ENCODE data around the gene SCN5A. TPM values are rescaled to one million over a fixed set of nuclear protein-coding genes. Genes with fewer than 3 reads are reported as not detected.

The SCN5A gene
- total and polyA plus RNA-seq, 2 donors (not counting 1 experiment from before 2014, with no cell fraction given): 0.20 to 0.37 TPM

DNA sequence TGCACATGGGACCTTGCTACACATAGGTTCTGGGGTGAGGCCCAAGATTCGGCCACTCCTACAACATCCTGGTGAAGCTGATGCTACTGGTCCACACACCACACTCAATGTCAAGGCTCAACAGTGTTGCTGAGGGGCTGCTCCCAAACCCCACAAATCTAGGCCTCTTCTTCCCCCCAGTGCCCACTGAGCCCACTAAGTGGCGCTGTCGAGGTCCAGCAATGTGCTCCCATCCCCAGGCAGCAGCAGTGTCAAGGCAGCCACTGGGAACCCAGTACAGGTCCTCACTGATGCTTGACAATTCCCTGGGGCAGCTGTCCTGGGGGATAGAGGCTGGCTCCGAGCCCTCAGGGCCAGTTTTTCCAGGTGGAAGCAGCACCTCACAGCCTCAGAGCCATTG, 21.5 kb downstream of the SCN5A start:
- intact Hi-C loops (cut with micrococcal nuclease): no loop called here
- H3K79me2 ChIP-seq (ENCODE audit: control insufficient read depth, insufficient read depth, low read length): no peaks in the 10 kb centered on the region
- H3K27me3 ChIP-seq (replicated peaks in 1 of 4; ENCODE audit: control extremely low read depth in 1 of 4, control insufficient read depth in 3 of 4, insufficient read depth in 4 of 4, low read length in 3 of 4): no peaks in the 10 kb centered on the region
- TF ChIP-seq EZH2 (IDR thresholded peaks at IDR 0.05; ENCODE audit: borderline replicate concordance, insufficient read depth, low read depth, low read length, poor library complexity, severe bottlenecking) (no peak), CTCF (IDR thresholded peaks at IDR 0.05) (no peak)
- no peak overlapping the region for H3K4me3 Mint-ChIP-seq
- no peak overlapping the region for H3K4me3 ChIP-seq (ENCODE audit: control extremely low read depth in 1 of 5, extremely low read depth in 1 of 5, insufficient read depth in 1 of 5, low read depth in 2 of 5, low read length in 4 of 5)
- H3K9me3 ChIP-seq (ENCODE audit: control extremely low read depth in 1 of 3, control insufficient read depth in 2 of 3, insufficient read depth in 1 of 3, low read length in 2 of 3): peaks cover 0 to 11% (median 0%) of the 10 kb centered on the region in 3 donors
- H3K4me1 Mint-ChIP-seq: no peaks in the 10 kb centered on the region
- H4K20me1 ChIP-seq (ENCODE audit: control insufficient read depth, insufficient read depth, low read length, poor library complexity, severe bottlenecking): no peaks in the 10 kb centered on the region
- H3K27ac Mint-ChIP-seq: no peak overlapping the region
- WGBS (ENCODE audit: insufficient coverage): 60% methylated on average over 4 of the region's 4 CpGs
- no peak overlapping the region for H2AFZ ChIP-seq (ENCODE audit: insufficient read depth, low read depth, low read length, poor library complexity, severe bottlenecking)
- ChIA-PET POLR2A (no interaction called here), CTCF (interaction anchor here (1.1 kb wide), 1 partner anchor 24 kb away, joined by 3 read pairs; no protein-coding TSS in a partner anchor)
- no peaks in the 10 kb centered on the region for H3K9me3 Mint-ChIP-seq (ENCODE audit: insufficient read depth)
- DNase-seq: no peak
- no peak overlapping the region for H3K9ac ChIP-seq (ENCODE audit: low read length)
- peaks cover 12% of the 10 kb centered on the region for H3K27me3 Mint-ChIP-seq
- H3K4me1 ChIP-seq (ENCODE audit: control insufficient read depth in 2 of 2, insufficient read depth in 2 of 2, low read length in 2 of 2): no peaks in the 10 kb centered on the region
- ATAC-seq (ENCODE audit: low read depth): no peak
- H3K4me2 ChIP-seq (replicated peaks; ENCODE audit: low read depth, low read length, poor library complexity, severe bottlenecking): no peak overlapping the region
- no peaks in the 10 kb centered on the region for H3K36me3 ChIP-seq (replicated peaks in 1 of 2; ENCODE audit: control extremely low read depth in 1 of 2, control insufficient read depth in 1 of 2, extremely low read depth in 1 of 2, insufficient read depth in 2 of 2, low read length in 1 of 2)
- no peak overlapping the region for H3K27ac ChIP-seq (ENCODE audit: low read length in 2 of 2)

GRCh38 chr3:38626171-38626570, 23.3 kb downstream of the SCN5A start:
- H3K36me3 ChIP-seq (replicated peaks in 1 of 2; ENCODE audit: control extremely low read depth in 1 of 2, control insufficient read depth in 1 of 2, extremely low read depth in 1 of 2, insufficient read depth in 2 of 2, low read length in 1 of 2): no peaks in the 10 kb centered on the region
- H2AFZ ChIP-seq (ENCODE audit: insufficient read depth, low read depth, low read length, poor library complexity, severe bottlenecking): no peak overlapping the region
- no peaks in the 10 kb centered on the region for H3K9me3 Mint-ChIP-seq (ENCODE audit: insufficient read depth)
- H3K4me2 ChIP-seq (replicated peaks; ENCODE audit: low read depth, low read length, poor library complexity, severe bottlenecking): no peak overlapping the region
- no peaks in the 10 kb centered on the region for H3K4me1 ChIP-seq (ENCODE audit: control insufficient read depth in 2 of 2, insufficient read depth in 2 of 2, low read length in 2 of 2)
- intact Hi-C loops (cut with micrococcal nuclease): no loop called here
- POLR2A ChIA-PET: no interaction called here
- no peaks in the 10 kb centered on the region for H3K27me3 ChIP-seq (replicated peaks in 1 of 4; ENCODE audit: control extremely low read depth in 1 of 4, control insufficient read depth in 3 of 4, insufficient read depth in 4 of 4, low read length in 3 of 4)
- H3K9ac ChIP-seq (ENCODE audit: low read length): no peak overlapping the region
- no peak for DNase-seq
- no peak overlapping the region for H3K4me3 ChIP-seq (ENCODE audit: control extremely low read depth in 1 of 5, extremely low read depth in 1 of 5, insufficient read depth in 1 of 5, low read depth in 2 of 5, low read length in 4 of 5)
- no peak overlapping the region for H3K27ac ChIP-seq (ENCODE audit: low read length in 2 of 2)
- no peak overlapping the region for H3K4me3 Mint-ChIP-seq
- no peaks in the 10 kb centered on the region for H4K20me1 ChIP-seq (ENCODE audit: control insufficient read depth, insufficient read depth, low read length, poor library complexity, severe bottlenecking)
- WGBS (ENCODE audit: insufficient coverage): 95% methylated on average over 5 of the region's 5 CpGs
- TF ChIP-seq CTCF (IDR thresholded peaks at IDR 0.05): no peak
- no peak for TF ChIP-seq EZH2 (IDR thresholded peaks at IDR 0.05; ENCODE audit: borderline replicate concordance, insufficient read depth, low read depth, low read length, poor library complexity, severe bottlenecking)
- H3K79me2 ChIP-seq (ENCODE audit: control insufficient read depth, insufficient read depth, low read length): no peaks in the 10 kb centered on the region
- ATAC-seq (ENCODE audit: low read depth): no peak
- H3K27me3 Mint-ChIP-seq: peaks cover 2% of the 10 kb centered on the region
- CTCF ChIA-PET: no interaction called here
- no peak overlapping the region for H3K27ac Mint-ChIP-seq
- no peaks in the 10 kb centered on the region for H3K4me1 Mint-ChIP-seq
- no peaks in the 10 kb centered on the region for H3K9me3 ChIP-seq (ENCODE audit: control extremely low read depth in 1 of 3, control insufficient read depth in 2 of 3, insufficient read depth in 1 of 3, low read length in 2 of 3)
